ENCODE data around the gene FAAH.

- TF ChIP-seq SP1 (IDR thresholded peaks at IDR 0.05) (no peak), FOXA1 (IDR thresholded peaks at IDR 0.05) (no peak), SUZ12 (IDR thresholded peaks at IDR 0.05) (no peak), BHLHE40 (IDR thresholded peaks at IDR 0.05; ENCODE audit: borderline replicate concordance) (no peak), ELF4 (IDR thresholded peaks at IDR 0.05) (no peak), FOXM1 (IDR thresholded peaks at IDR 0.05; ENCODE audit: borderline replicate concordance) (no peak), LEF1 (IDR thresholded peaks at IDR 0.05; ENCODE audit: borderline replicate concordance) (no peak), ZNF384 (IDR thresholded peaks at IDR 0.05) (no peak), CTBP1 (IDR thresholded peaks at IDR 0.05; ENCODE audit: borderline replicate concordance) (no peak), TARDBP (IDR thresholded peaks at IDR 0.05) (no peak), PKNOX1 (IDR thresholded peaks at IDR 0.05) (no peak), HDGF (IDR thresholded peaks at IDR 0.05; ENCODE audit: borderline replicate concordance) (no peak)
These were observed 27.0 kb upstream of the FAAH start for GRCh38 chr1:46367072-46367471.
